Liver (tissue), 9 donors: ENCODE data around the gene PCNX3. TPM values are rescaled to one million over a fixed set of nuclear protein-coding genes. Genes with fewer than 3 reads are reported as not detected.
"Not testable (repeated sequence)": the region's sequence is repeated elsewhere in the genome, so short reads cannot be mapped to it uniquely, and the experiment has no call there.

Source experiments
- DNase-seq: peaks from one replicate; pipeline ENCODE4 v3.0.0-alpha.2; 2017; ENCODE audit warnings: low spot score
- H3K27ac ChIP-seq, 2 donors: one replicate each; pipeline ENCODE4 v1.7.0; 2013; ENCODE audit warnings: inconsistent platforms in 2 of 2, low read length in 2 of 2, control low read depth in 1 of 2, low read depth in 1 of 2, mild to moderate bottlenecking in 1 of 2
- H3K27me3 ChIP-seq, 4 donors: one replicate each; pipeline versions ENCODE4 v1.6.1 to v1.7.0; 2013; ENCODE audit warnings: low read length in 3 of 4, inconsistent platforms in 1 of 4, mild to moderate bottlenecking in 1 of 4, moderate library complexity in 1 of 4; ENCODE audit not compliant: control insufficient read depth in 4 of 4, insufficient read depth in 4 of 4
- H3K36me3 ChIP-seq, 4 donors: one replicate each; pipeline versions ENCODE4 v1.6.1 to v1.7.0; 2013; ENCODE audit warnings: low read length in 3 of 4, mild to moderate bottlenecking in 3 of 4, low read depth in 1 of 4, moderate library complexity in 1 of 4; ENCODE audit not compliant: control insufficient read depth in 4 of 4, insufficient read depth in 3 of 4
- H3K4me1 ChIP-seq, 4 donors: one replicate each; pipeline versions ENCODE4 v1.6.1 to v1.7.0; 2013; ENCODE audit warnings: low read length in 3 of 4, mild to moderate bottlenecking in 3 of 4, moderate library complexity in 1 of 4; ENCODE audit not compliant: control insufficient read depth in 4 of 4, insufficient read depth in 4 of 4
- H3K4me3 ChIP-seq, 3 donors: one replicate each; pipeline versions ENCODE4 v1.6.1 to v1.7.0; 2013; ENCODE audit warnings: low read length in 3 of 3, control low read depth in 1 of 3, low read depth in 1 of 3, mild to moderate bottlenecking in 1 of 3
- H3K9ac ChIP-seq, 2 donors: one replicate each; pipeline ENCODE4 v1.7.0; 2013; ENCODE audit warnings: low read length in 2 of 2, mild to moderate bottlenecking in 2 of 2, moderate library complexity in 2 of 2, control low read depth in 1 of 2, low read depth in 1 of 2
- H3K9me3 ChIP-seq, 4 donors: one replicate each; pipeline versions ENCODE4 v1.6.1 to v1.7.0; 2013; ENCODE audit warnings: low read length in 3 of 4; ENCODE audit not compliant: control insufficient read depth in 4 of 4
- EGR1 ChIP-seq, 2 donors: IDR thresholded peaks; 2 replicates each; pipeline ENCODE4 v1.6.1; 2016 to 2018; ENCODE audit warnings: antibody characterized with exemption in 2 of 2, low read depth in 2 of 2
- FOXA1 ChIP-seq: IDR thresholded peaks from 2 replicates; pipeline ENCODE4 v1.6.1; 2016; ENCODE audit warnings: antibody characterized with exemption
- FOXA2 ChIP-seq: IDR thresholded peaks from 2 replicates; pipeline ENCODE4 v1.6.1; 2016; ENCODE audit warnings: antibody characterized with exemption
- HNF4A ChIP-seq, 2 donors: conservative IDR thresholded peaks; 2 replicates each; pipeline ENCODE4 v1.6.1; 2016; ENCODE audit warnings: antibody characterized with exemption in 2 of 2, mild to moderate bottlenecking in 2 of 2
- HNF4G ChIP-seq: IDR thresholded peaks from 2 replicates; pipeline ENCODE4 v1.6.1; 2016; ENCODE audit warnings: antibody characterized with exemption
- RAD21 ChIP-seq, 2 donors: IDR thresholded peaks; 2 replicates each; pipeline ENCODE4 v1.6.1; 2016; ENCODE audit warnings: antibody characterized with exemption in 2 of 2, mild to moderate bottlenecking in 2 of 2
- RXRA ChIP-seq, 2 donors: IDR thresholded peaks; 2 replicates each; pipeline ENCODE4 v1.6.1; 2017 to 2018; ENCODE audit warnings: antibody characterized with exemption in 2 of 2, mild to moderate bottlenecking in 1 of 2
- TAF1 ChIP-seq: conservative IDR thresholded peaks from 2 replicates; pipeline ENCODE4 v1.6.1; 2016; ENCODE audit warnings: antibody characterized with exemption, mild to moderate bottlenecking
- WGBS: extraction: QIAGEN DNeasy Blood & Tissue Kit; methylation state at CpG from one replicate; pipeline ENCODE4 v1.1.7; 2013; 5-methylcytosine and 5-hydroxymethylcytosine counted together
- polyA plus RNA-seq, 2 donors: library from polyadenylated mRNA; stranded (reverse) in 1 of 2; unstranded in 1 of 2; fragments of 200-250 nt in 1 of 2; fragments of >200 nt in 1 of 2; fragmentation: Nextera tagmentation in 1 of 2; extraction: Ambion mirVana in 1 of 2; gene quantifications; one replicate each; pipeline versions ENCODE4 v1.2.1 to v1.2.3, GENCODE V29; 2013 to 2015
- total RNA-seq, 2 donors: library from RNA; depleted of rRNA; stranded (reverse); fragments of >200 nt; gene quantifications; one replicate each; pipeline ENCODE4 v1.2.3, GENCODE V29; 2014
- TF ChIP-seq, protein P1 (sequence below): IDR thresholded peaks from 2 replicates; pipeline ENCODE4 v1.6.1; 2016; ENCODE audit warnings: antibody characterized with exemption
- TF ChIP-seq, protein P2 (sequence below): IDR thresholded peaks from 2 replicates; pipeline ENCODE4 v1.6.1; 2016; ENCODE audit warnings: antibody characterized with exemption
- donor health status: healthy.
- donor health status: healthy.
- donor health status: healthy.
- donor health status: healthy.
- donor health status: healthy.

The PCNX3 gene
- total and polyA plus RNA-seq, 4 donors, result 4.7 to 13.4 (median 12.1) TPM

DNA sequence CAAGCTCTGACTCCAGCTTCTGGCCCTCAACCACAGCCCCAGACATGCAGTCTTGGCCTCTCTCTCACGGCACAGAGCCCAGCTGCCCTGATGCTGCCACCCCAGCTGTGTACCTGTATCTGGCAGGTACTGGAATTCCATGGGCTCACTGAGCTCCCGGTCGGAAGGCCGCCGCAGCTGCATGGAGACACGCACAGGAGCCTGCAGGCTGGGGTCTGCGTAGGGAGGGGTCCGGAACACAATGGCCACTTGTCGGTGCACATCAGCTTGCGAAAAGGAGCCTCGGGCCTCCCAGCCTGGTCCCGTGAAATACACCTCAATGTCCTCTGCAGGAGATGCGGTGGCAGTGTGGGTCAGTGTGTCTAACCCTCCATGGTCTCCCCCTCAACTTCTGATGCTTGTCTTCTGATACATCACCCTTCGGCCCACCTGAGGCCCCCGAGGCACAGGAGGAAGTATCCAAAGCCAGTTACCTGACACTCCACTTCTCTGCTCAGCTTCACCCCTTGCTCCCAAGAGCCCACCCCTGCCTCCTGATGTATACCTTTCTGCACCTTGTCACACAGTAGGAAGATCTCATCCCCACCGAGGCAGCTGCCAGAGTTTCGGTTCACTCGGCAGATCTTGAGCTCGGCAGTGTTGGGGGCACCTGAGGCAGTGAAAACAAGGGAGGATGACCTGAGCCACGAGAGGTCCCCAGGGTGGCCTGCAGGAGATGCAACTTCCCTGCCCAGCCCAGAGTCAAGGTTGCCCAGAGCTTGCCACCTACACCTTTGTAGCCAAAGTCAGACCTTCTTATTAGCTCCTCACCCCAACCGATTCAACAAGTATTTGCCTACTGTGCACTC, 42.8 kb downstream of the PCNX3 start:
- no peak overlapping the region for H3K27ac ChIP-seq
- WGBS, result 95% methylated on average over 21 of the region's 21 CpGs
- TF ChIP-seq FOXA2 (no peak), FOXA1 (no peak)
- no peak for DNase-seq
- H3K9me3 ChIP-seq, result no peaks in the 10 kb centered on the region
- H3K27me3 ChIP-seq, result no peaks in the 10 kb centered on the region
- no peak overlapping the region for H3K9ac ChIP-seq
- H3K36me3 ChIP-seq, result peaks cover 19 to 58% (median 44%) of the 10 kb centered on the region in 4 donors
- H3K4me3 ChIP-seq, result no peak overlapping the region
- H3K4me1 ChIP-seq, result peaks cover 12 to 40% (median 28%) of the 10 kb centered on the region in 4 donors

DNA sequence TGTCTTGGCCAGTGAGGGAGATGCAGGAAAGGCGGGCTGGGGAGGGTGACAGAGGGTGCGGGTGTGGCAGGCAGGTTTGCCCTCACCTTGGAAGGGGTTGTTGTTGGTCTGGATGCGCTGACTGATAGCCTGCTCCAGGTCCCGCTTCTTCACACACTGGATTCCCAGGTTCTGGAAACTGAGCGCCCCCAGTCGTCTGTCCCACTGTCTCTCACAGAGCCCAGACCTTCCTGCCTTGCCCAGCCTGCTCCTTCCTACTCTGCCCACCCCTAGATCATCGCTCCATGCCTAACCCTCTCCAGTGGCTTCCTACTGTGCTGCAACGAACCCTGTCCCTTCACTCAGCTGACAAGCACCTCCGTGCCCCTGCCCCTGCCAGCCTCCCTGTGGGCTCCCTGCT, 44.5 kb downstream of the PCNX3 start:
- H3K4me3 ChIP-seq, result no peak overlapping the region
- 93% methylated on average over 9 of the region's 9 CpGs for WGBS
- peaks cover 0 to 35% (median 17%) of the 10 kb centered on the region in 4 donors for H3K4me1 ChIP-seq
- H3K27ac ChIP-seq, result no peak overlapping the region
- TF ChIP-seq, protein P1, sequence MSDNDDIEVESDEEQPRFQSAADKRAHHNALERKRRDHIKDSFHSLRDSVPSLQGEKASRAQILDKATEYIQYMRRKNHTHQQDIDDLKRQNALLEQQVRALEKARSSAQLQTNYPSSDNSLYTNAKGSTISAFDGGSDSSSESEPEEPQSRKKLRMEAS, result no peak
- TF ChIP-seq TAF1 (no peak), EGR1 (IDR thresholded peaks at IDR 0.05; ENCODE audit: low read depth in 2 of 2) (no peak), RXRA (IDR thresholded peaks at IDR 0.05) (no peak)
- TF ChIP-seq, protein P2, sequence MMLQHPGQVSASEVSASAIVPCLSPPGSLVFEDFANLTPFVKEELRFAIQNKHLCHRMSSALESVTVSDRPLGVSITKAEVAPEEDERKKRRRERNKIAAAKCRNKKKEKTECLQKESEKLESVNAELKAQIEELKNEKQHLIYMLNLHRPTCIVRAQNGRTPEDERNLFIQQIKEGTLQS, result no peak
- DNase-seq, result no peak
- peaks cover 14 to 51% (median 41%) of the 10 kb centered on the region in 4 donors for H3K36me3 ChIP-seq
- no peaks in the 10 kb centered on the region for H3K27me3 ChIP-seq
- H3K9me3 ChIP-seq, result no peaks in the 10 kb centered on the region
- H3K9ac ChIP-seq, result no peak overlapping the region

GRCh38 chr11:65660908-65661307, 45.3 kb downstream of the PCNX3 start:
- not testable (repeated sequence) for H3K4me3 ChIP-seq, H3K27ac ChIP-seq, H3K27me3 ChIP-seq, DNase-seq, H3K9me3 ChIP-seq, H3K9ac ChIP-seq
- Histone ChIP-seq H3K4me1 (peaks cover 0 to 30% (median 16%) of the 10 kb centered on the region in 4 donors), H3K36me3 (peaks cover 11 to 43% (median 37%) of the 10 kb centered on the region in 4 donors)
- 90% methylated on average over 9 of the region's 9 CpGs for WGBS

DNA sequence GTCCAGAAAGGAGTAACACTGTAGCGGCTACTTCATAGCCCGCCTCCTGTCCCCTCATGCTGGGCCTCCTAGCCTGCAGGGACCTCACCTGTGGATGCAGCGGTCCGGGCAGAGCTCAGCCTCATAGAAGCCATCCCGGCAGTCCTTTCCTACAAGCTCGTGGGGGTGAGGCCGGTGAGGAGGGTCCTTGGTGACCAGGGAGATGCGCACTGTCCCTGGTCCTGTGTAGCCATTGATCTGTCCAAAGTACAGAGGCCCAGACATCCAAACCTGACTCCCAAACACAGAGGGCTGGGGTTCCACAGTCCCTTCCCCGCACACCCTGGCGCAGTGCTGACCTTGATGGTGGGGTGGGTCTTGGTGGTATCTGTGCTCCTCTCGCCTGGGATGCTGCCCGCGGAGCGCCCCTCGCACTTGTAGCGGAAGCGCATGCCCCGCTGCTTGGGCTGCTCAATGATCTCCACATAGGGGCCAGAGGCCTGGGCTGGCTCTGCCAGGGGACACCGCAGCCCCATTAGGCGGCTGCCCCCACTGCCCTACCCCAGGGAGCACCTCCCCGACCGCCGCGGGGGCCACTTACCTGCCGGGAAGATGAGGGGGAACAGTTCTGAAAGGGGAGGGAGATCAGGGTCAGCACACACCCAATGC, 46.1 kb downstream of the PCNX3 start:
- Histone ChIP-seq H3K4me1 (peaks cover 0 to 30% (median 16%) of the 10 kb centered on the region in 4 donors), H3K4me3 (peak overlapping the region; percentile 83 to 100 (median 98)), H3K27ac (peak overlapping the region; percentile 100), H3K9ac (peak overlapping the region; percentile 99 to 100), H3K27me3 (no peaks in the 10 kb centered on the region), H3K36me3 (peaks cover 11 to 37% (median 34%) of the 10 kb centered on the region in 4 donors), H3K9me3 (no peaks in the 10 kb centered on the region)
- DNase-seq, result no peak
- WGBS, result 30% methylated on average over 25 of the region's 25 CpGs
- TF ChIP-seq HNF4G, result no peak
- peak; percentile 57 to 66 for TF ChIP-seq HNF4A (conservative IDR thresholded peaks at IDR 0.05)
- TF ChIP-seq, protein P1, result no peak
- TF ChIP-seq RAD21 (IDR thresholded peaks at IDR 0.05), result peak in 1 of 2 donors; percentile 7
